ENCODE results near the gene MCOLN1. TPM values are rescaled to one million over a fixed set of nuclear protein-coding genes. Genes with fewer than 3 reads are reported as not detected.

Gene MCOLN1
- total and polyA plus RNA-seq, 9 of the 15 experiments (the other 6 are each of a cell fraction or from before 2014, with no cell fraction given), result 0.25 to 15.4 (median 7.1) TPM

DNA sequence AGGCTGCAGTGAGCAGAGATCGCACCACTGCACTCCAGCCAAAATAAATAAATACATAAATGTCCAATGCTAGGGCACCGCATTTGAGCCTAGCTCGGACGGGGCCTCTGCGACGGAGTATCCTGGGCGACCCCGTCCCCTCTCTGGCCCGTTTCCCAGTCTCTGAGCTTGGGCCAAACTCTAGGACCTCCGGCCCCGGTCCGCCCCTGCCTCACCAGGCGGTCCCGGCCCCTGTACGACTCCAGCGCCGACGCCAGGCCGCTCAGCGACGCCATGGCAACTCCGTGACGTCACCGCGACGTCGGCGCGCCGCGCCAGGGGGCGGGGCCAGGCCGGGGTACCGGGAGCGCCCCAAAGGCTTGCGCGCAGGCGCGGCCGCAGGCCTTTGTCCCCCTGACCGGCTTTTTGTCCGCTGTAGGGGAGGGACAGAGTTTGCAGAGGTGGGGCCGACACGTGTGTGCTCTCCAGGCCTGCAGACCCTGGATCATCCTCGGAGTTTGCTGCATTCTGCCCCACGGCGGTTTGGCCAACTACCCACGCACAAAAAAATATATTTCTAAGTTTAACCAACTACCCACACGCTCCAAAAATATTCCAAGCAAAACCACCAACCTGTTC, 33.6 kb upstream of the MCOLN1 start, which contains the start of gene PEX11G (continued):
- TF ChIP-seq, protein P1, sequence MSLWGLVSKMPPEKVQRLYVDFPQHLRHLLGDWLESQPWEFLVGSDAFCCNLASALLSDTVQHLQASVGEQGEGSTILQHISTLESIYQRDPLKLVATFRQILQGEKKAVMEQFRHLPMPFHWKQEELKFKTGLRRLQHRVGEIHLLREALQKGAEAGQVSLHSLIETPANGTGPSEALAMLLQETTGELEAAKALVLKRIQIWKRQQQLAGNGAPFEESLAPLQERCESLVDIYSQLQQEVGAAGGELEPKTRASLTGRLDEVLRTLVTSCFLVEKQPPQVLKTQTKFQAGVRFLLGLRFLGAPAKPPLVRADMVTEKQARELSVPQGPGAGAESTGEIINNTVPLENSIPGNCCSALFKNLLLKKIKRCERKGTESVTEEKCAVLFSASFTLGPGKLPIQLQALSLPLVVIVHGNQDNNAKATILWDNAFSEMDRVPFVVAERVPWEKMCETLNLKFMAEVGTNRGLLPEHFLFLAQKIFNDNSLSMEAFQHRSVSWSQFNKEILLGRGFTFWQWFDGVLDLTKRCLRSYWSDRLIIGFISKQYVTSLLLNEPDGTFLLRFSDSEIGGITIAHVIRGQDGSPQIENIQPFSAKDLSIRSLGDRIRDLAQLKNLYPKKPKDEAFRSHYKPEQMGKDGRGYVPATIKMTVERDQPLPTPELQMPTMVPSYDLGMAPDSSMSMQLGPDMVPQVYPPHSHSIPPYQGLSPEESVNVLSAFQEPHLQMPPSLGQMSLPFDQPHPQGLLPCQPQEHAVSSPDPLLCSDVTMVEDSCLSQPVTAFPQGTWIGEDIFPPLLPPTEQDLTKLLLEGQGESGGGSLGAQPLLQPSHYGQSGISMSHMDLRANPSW (CRISPR knock-in tag; IDR thresholded peaks at IDR 0.05), result 0 out of 2 replicates have a peak, but pooled peaks have one; percentile 40
- TF ChIP-seq CREB1 (IDR thresholded peaks at IDR 0.05), result peak; percentile 98
- TF ChIP-seq CREB1 (CRISPR knock-in tag; IDR thresholded peaks at IDR 0.05), result peak; percentile 98
- TF ChIP-seq ASH1L (IDR thresholded peaks at IDR 0.05; ENCODE audit: borderline replicate concordance, low read depth, partially characterized antibody), result no peak
- TF ChIP-seq SPI1 (IDR thresholded peaks at IDR 0.05; ENCODE audit: borderline replicate concordance, low read depth, low read length), result no peak
- TF ChIP-seq RB1 (IDR thresholded peaks at IDR 0.05; ENCODE audit: low read depth), result peak; percentile 76
- TF ChIP-seq ATF7 (IDR thresholded peaks at IDR 0.05), result peak; percentile 98
- no peak for TF ChIP-seq CCAR2 (IDR thresholded peaks at IDR 0.05; ENCODE audit: low read depth, low read length)
- TF ChIP-seq, protein P2, sequence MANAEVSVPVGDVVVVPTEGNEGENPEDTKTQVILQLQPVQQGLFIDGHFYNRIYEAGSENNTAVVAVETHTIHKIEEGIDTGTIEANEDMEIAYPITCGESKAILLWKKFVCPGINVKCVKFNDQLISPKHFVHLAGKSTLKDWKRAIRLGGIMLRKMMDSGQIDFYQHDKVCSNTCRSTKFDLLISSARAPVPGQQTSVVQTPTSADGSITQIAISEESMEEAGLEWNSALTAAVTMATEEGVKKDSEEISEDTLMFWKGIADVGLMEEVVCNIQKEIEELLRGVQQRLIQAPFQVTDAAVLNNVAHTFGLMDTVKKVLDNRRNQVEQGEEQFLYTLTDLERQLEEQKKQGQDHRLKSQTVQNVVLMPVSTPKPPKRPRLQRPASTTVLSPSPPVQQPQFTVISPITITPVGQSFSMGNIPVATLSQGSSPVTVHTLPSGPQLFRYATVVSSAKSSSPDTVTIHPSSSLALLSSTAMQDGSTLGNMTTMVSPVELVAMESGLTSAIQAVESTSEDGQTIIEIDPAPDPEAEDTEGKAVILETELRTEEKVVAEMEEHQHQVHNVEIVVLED (CRISPR knock-in tag; IDR thresholded peaks at IDR 0.05), result peak; percentile 94
- TF ChIP-seq GABPB1 (CRISPR knock-in tag; IDR thresholded peaks at IDR 0.05), result peak; percentile 63; the same call in 1 of the 2 replicates
- TF ChIP-seq C11orf30 (IDR thresholded peaks at IDR 0.05; ENCODE audit: low read depth), result peak; percentile 59
- no peak for TF ChIP-seq BRD4 (IDR thresholded peaks at IDR 0.05)
- TF ChIP-seq, protein P3, sequence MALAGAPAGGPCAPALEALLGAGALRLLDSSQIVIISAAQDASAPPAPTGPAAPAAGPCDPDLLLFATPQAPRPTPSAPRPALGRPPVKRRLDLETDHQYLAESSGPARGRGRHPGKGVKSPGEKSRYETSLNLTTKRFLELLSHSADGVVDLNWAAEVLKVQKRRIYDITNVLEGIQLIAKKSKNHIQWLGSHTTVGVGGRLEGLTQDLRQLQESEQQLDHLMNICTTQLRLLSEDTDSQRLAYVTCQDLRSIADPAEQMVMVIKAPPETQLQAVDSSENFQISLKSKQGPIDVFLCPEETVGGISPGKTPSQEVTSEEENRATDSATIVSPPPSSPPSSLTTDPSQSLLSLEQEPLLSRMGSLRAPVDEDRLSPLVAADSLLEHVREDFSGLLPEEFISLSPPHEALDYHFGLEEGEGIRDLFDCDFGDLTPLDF (CRISPR knock-in tag; IDR thresholded peaks at IDR 0.05), result peak; percentile 37; the same call in 1 of the 2 replicates
- 0 out of 2 replicates have a peak, but pooled peaks have one; percentile 33 for TF ChIP-seq GTF2F1 (IDR thresholded peaks at IDR 0.05; ENCODE audit: low read depth, low read length)
- 0 out of 2 replicates have a peak, but pooled peaks have one; percentile 49 for TF ChIP-seq GTF2E2 (tag; IDR thresholded peaks at IDR 0.05)
- TF ChIP-seq SNIP1 (IDR thresholded peaks at IDR 0.05; ENCODE audit: low read depth), result no peak
- peak; percentile 79 for TF ChIP-seq RFX5 (IDR thresholded peaks at IDR 0.05; ENCODE audit: low read depth, low read length)

All from K562 (cell line).